Left kidney (tissue), 8 donors: ENCODE measurements around the gene ALPI. TPM values are rescaled to one million over a fixed set of nuclear protein-coding genes. Genes with fewer than 3 reads are reported as not detected.
"Not testable (repeated sequence)": the region's sequence is repeated elsewhere in the genome, so short reads cannot be mapped to it uniquely, and the experiment has no call there.

ENCODE experiments used
- DNase-seq: peaks from one replicate; pipeline ENCODE4 v3.0.0-alpha.2; 2013
- long read RNA-seq, 8 donors: transcript quantifications; one replicate each; lab custom pipeline, GENCODE V29; 2026
- polyA plus RNA-seq: library from polyadenylated mRNA; unstranded; fragments of 120-200 nt; gene quantifications from one replicate; pipeline ENCODE4 v1.2.1, GENCODE V29; 2013; ENCODE audit not compliant: insufficient read length

ALPI gene
- 0.10 TPM for polyA plus RNA-seq
- long read RNA-seq, donor 1, result 0 reads
- long read RNA-seq, donor 2, result 0 reads
- long read RNA-seq, donor 3, result 0 reads
- long read RNA-seq, donor 4, result 0 reads
- long read RNA-seq, donor 5, result 0 reads
- long read RNA-seq, donor 6, result 0 reads
- long read RNA-seq, donor 7, result 0 reads
- long read RNA-seq, donor 8, result 0 reads

DNA sequence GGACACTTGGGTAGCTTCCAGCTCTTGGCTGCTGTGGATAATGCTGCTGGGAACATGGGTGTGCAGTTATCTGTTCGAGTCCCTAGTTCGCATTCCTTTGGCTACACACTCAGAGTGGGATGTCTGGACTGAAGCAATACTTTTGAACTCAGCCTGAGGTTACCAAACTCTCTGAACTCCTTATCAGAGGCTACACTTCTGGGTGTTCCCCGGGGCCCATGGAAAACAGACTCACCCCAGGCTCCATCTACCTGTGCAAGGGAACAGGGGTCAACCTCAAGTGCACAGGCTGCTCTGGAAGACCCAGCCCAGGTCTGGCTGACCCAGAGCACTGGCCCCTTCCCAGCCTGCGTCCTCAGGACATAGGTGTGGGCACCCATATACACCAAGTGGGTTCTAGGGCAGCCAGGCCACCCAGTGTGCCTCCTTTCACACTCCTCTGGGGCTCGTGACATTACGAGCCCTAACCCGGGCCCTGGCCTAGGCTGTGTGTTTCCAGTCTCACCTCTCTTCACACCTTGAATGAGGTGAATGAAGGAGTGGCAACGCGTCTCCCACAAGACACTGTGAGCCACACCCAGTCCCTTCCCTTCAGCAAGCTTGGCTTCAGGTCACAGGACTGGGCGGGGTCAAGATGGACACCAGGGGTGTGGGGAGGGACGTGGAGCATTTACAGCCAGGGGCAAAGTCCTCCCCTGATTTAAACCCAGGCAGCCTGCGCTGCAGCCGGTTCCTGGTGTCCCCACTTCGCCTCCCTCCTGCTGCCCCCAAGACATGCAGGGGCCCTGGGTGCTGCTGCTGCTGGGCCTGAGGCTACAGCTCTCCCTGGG is at the start of gene ALPI:
Gene ALPI, plus strand, starts transcription at position 728 of the 830 bp plus-strand sequence. Its CDS starts 47 bp downstream, at position 775.
- no peak for DNase-seq

DNA sequence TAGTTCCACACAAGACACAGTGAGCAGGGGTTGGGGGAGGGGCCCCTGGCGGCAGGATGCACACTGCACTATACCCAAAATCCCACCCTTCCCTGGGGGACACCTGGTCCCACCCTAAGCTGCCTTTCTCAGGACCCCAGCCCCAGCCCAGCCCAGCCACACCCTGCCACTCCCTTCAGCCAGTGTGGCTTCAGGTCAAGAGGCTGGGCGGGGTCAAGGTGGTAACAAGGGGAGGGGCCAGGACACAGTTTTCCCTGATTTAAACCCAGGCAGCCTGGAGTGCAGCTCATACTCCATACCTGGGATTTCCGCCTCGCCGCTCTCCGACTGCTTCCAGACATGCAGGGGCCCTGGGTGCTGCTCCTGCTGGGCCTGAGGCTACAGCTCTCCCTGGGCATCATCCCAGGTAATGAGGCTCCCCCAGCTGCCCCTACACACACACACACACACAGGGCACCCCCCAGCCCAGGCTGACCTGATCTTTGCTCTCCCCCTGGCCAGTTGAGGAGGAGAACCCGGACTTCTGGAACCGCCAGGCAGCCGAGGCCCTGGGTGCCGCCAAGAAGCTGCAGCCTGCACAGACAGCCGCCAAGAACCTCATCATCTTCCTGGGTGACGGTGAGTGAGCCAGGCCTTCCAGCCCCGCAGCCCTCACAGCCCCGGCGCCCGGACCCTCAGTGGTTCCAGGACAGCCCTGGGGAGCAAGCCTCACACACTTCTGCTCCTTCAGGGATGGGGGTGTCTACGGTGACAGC is 49.2 kb upstream of the ALPI start, which contains the start of gene ALPG:
Gene ALPG, plus strand, starts transcription at position 289 of the 755 bp plus-strand sequence. Its CDS starts 51 bp downstream, at position 340.
- no peak for DNase-seq

DNA sequence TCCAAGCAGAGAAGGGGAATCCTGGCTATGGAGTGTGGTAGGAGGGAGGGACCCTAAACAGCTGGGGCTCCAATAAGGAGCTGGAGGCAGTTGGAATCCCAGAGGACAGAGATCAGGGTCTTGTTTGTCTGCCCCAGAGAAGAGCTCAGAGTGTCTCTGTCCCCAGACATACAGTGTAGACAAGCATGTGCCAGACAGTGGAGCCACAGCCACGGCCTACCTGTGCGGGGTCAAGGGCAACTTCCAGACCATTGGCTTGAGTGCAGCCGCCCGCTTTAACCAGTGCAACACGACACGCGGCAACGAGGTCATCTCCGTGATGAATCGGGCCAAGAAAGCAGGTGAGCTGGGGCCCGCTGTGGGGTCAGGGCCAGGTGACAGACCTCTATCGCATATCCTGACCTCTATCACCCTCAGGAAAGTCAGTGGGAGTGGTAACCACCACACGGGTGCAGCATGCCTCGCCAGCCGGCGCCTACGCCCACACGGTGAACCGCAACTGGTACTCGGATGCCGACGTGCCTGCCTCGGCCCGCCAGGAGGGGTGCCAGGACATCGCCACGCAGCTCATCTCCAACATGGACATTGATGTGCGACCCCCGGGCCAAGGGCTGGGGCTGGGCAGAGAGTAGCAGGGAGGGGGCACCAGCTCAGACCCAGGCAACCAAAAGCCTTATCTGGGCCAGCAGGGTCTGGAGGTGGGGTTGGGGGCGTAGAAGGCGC is 48.4 kb upstream of the ALPI start:
- not testable (repeated sequence) for DNase-seq

DNA sequence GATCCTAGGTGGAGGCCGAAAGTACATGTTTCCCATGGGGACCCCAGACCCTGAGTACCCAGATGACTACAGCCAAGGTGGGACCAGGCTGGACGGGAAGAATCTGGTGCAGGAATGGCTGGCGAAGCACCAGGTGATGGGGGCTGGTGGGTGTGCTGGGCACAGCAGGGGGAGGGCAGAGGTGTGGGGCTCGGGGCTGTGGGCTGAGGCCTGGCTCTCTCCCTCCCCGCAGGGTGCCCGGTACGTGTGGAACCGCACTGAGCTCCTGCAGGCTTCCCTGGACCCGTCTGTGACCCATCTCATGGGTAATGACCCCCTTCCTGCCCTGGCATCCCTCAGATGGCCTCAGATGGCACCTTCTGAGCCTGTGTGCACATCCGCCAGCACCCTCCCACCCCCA is 47.7 kb upstream of the ALPI start:
- not testable (repeated sequence) for DNase-seq

DNA sequence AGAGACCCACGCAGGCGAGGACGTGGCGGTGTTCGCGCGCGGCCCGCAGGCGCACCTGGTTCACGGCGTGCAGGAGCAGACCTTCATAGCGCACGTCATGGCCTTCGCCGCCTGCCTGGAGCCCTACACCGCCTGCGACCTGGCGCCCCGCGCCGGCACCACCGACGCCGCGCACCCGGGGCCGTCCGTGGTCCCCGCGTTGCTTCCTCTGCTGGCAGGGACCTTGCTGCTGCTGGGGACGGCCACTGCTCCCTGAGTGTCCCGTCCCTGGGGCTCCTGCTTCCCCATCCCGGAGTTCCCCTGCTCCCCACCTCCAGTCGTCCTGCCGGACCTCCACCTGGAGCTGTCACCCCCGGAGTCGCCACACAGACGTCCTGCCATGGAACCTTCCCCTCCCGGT is 46.3 kb upstream of the ALPI start:
- not testable (repeated sequence) for DNase-seq

DNA sequence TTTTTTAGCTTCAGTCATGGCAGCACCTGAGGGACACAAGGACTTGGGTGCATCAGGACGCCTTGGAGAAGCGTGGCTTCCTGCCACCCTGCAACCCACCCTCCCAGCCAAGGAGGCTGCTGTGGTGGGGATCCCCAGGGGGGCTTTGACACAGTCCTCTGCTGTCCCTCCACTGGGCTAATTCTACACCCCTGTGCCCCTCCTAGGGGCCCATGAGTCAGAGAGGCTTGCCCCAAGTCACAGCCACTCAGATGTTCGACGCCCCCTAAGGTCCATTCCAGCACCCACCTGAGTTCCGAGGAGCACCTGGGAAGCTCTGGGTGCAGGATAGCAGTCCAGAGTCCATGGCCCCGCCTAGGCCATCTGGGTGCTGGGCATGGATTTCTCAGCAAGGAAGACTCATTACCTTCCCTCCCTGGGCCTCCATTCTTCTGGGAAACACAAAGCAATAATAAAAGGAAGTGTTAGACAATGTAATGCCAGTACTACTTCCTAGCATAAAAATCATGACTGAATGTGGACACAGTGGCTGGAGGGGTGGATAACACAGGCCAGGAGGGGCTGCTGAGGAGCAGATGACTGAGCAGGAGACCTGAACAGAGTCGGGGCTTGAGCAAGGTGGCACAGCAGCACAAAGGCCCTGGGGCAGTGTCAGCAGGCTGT is 45.6 kb upstream of the ALPI start:
- DNase-seq, result no peak

DNA sequence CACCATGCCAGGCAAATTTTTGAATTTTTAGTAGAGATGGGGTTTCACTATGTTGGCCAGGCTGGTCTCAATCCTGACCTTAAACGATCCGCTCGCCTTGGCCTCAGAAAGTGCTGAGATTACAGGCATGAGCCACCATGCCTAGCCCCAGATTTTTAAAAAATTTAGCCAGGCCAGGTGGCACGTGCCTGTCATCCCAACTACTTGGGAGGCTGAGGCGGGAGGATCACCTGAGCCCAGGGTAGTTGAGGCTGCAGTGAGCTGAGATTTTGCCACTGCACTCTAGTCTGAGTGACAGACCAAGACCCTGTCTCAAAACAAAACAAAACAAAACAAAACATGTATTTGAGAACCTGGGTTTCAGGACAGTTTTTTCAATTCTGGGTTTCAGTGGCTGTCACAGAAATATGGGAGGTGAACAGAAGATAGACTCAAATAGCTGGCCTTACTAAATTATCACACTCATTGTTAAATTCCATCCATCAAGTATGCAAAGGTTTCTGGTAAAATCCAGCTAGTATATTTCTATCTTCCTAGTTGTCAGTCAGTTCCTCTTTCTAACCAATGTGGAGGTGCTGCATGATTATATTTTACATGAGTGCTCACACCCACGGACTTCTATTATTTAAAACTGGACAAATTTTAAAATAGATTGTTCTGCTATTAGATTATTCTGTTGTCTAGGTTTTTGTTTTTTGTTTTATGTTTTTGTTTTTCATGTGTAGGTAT is 43.9 kb upstream of the ALPI start:
- no peak for DNase-seq

DNA sequence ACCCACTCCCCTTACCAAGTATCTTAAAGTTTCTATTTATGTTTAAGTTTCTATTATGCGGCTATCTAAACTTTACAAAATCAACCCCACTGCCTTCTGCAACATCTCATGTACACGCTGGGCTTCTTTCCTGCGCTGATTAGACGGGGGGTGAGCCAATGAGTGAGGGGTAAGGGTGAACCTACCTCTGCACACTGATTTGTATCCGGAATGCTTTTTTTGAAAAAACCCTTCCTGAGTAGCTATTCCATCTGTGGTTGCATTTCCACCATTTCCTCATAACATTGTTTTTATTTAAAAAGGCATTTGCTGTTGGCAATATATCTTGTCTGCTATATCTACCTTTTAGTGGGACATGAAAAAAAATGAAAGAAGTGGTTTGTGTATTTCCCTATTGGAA is 43.0 kb upstream of the ALPI start:
- no peak for DNase-seq

DNA sequence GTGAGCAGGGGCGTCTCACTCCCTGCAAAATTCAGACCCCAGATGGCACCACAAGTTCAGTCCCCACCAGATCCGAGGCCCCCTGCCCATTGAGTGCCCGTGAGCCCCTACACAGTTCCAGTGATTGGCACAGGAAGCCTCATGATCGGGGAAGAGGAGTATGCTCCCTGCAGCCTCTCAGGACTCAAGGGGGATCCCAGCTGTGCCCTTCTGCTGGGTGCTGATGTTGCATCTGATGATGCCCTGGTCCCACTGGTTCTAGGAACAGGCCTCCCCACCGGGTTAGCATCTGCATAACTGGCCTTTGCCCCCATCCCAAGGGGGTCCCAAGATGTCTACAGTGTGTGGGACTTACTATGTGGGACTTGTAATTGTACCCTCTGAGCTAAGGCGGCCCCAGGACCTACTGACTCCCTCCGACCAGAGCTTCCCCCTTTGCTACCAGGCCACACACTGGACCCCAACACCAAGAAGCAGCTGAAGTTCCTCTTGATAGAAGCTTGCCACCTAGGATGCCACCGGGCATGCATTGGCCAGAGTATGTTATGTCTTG is 40.7 kb upstream of the ALPI start:
- DNase-seq, result no peak

DNA sequence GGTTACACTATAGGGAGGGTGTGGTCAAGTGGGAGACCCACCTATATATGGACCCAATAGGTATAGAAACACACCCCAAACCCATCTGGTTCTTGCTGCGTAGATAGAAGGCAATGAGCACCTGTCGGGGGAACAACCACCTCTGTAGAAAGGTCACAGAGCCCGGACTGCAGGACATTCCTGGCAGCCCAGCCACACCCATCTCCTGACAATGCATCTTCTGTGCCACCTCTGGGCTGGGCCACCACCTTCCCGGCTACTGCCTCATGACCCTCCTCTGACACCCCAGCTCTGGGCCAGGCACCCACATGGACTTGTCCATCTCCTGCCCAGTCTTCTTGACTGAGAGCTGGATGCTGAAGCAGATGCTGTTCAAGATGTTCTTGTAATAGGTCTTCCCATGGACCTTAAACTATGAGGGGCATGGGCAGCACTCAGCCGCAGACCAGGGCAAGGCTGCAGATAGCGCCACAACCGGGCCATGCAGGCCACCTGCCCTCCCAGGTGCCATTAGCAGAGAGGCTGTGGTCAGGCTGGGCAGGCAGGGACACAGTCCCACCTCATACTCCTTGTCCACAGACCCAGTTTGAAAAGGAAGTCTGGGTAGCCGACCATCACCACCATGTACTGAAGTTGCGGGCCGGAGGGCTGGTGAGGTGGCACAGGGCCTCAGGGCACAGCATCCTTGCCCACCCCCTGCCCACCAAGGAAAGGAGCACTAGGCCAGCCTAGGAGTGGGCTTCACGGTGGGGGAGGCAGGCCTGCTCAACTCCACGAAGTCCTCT is 40.0 kb upstream of the ALPI start:
- DNase-seq, result no peak

DNA sequence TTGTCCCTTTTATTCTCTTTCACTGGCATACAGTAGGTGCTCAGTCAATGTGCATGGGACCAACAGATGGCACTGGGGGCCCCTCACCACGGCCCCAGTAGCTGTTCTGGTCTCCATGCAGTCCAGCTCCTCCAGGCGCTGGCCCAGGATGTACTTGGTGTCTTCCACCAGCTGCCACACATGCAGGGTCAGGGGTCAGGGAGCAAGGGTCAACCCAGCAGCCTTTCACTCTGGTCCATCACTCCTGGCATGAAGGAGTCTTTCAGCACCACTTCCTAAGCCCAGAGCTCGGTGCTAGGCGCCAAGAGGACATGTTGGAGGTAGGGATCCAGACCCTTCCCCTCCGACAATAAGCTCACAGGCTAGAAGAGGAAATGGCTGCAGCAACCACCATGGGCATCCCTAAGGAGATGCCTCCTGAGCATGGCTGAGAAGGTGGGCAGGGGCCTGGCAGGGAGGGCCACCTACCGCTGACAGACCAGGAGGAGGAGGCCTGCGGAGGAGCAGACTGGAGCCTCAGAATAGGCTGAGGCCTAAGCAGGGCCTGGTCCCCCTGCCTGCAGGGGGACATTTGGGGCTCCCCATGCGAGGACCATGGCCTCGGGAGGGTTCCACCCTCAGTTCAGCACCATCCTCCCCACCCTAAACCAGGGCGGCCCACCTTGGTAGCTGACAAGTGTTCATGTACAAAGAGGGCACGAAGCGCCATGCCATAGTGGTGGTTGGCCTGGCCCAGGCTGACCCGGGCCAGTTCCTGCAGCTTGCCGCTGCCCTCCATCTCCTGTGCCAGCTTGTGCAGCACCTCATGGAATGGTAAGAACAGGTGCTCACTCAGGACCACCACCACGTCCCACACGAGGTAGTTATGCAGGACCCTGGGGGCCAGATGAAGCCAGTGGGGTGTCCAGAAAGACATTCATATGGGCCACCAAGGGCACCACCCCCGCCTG is 39.2 kb upstream of the ALPI start:
- DNase-seq, result no peak

DNA sequence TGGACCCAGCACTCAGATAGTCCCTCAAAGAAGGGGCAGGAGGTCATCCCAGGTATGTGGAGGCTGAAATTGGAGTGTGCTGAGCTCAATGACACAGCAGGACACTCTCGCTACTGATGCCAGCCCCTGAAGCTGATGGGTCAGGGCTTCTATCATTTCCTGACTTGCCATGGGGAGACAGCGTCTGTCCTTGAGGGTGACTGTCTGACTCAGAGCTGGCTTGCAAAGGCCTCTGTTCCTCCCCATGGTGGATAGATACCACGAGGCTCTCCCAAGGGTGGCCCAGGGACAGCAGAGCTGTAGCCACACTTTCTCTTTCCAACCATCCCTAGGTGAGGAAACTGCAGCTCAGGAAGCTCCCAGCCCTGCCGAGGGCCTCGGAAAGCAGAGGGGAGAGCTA is 38.5 kb upstream of the ALPI start:
- DNase-seq, result no peak

DNA sequence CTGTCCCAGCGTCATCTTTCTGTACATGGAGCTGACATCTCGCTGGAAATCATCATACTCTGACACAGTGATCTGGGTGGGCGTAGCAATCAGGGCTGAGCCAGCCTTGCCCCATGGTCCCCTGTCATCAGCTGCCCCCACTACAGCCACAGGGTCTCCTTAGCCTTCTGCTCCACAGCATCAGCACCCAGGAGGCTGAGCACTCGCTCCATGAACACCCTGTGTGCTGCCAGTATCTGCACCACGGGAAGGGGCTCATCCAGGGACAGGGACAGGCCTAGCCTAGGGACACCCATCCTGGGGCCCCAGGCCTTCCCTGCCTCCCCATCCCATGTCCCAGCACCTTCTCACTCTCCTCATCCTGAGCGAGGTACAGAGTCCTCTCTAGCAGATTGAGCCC is 37.9 kb upstream of the ALPI start:
- DNase-seq, result no peak

DNA sequence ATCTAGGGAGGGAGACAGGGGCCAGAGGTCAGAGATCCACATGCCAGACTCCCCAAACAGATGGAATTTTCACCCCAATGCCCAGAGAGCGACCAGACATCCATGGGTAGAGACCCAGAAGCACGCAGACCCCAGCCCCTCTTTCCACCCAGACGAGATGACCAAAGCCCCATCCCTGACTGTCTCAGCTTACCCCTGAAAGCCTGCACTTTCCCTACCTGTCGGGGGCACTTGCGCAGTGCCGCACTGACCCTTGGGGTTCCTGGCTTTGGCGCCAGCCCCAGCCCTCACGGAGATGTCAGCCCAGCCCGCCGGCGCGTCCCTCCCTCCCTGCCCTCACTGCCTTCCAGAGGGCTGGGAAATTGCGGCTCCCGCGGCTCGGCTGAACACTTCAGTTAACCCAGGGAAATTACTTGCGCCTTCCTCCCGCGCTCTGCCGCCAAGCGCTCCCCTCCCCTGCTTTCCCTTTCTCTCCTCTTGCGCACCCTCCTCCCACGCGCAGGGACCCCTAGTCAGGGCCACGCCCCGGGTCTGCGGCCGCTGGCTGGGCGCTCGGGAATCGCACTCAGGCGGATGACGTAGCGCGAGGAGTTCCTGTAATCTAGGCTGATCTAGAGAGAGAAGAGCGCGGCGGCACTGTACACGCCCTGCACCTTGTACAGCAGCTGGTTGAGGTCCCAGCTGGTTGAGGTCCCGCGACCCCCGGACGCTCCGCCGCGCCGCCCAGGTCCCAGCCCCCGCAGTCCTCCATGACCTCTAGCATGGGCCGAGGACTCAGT is 37.3 kb upstream of the ALPI start:
- no peak for DNase-seq

DNA sequence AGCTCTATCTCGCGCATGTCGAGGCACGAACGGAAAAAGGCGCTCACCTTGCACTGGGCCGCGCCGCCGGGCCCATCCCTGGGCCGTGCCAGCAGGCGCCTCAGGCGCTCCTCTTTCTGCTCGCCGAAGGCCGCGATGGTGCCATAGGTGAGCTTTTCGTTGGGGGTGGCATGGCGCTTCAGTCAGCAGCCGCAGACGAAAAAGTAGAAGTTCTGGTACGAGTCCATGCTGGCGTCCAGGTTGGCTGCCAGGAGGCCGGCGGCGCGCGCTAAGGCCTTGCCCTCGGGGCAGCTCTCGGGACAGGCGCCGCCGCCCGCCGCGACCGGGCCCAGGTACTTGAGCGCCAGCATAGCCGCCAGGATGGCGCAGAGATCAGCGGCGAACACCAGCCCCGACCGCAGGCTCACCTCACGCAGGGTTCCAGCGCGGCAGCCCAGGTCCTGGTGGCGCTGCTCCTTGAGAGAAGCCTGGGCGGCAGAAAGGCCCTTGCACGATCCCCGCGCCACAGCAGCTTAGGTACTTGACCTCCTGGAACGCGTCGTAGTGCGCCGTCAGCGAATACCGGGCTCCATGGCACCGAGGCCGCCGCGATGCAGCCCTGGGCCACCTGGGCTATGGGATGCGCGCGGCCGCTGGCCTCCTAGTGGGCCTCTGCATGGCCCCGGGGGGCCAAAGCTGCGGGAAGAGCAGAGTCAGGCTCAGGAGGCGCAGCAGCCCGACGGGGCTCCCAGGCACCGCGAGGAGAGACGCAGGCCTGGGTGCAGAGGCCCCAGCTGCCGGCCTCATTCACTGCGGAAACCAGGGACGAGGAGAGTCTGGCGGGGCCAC is 36.5 kb upstream of the ALPI start:
- no peak for DNase-seq

DNA sequence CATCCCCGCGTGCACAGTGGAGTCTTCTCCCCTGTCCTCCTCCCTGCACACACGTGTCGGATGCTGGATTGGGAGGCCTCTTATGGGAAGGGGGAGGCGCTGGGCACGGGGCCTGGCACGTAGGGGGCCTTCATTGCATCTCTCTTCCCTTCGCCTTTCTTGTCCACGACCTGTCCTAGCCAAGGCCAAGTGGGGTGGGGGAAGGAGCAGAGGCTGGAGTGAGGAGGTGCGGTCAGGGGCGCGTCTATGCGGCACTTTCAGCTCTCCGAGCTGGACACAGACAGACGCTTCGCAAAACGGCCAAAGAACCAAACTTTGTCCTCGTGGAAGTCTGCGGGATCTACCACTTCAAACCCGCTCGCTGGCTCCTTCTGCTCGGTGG is 35.9 kb upstream of the ALPI start:
- DNase-seq, result no peak
